WI38 (cell line): ENCODE results near the gene HPN.
A peak's percentile ranks its signal among the peaks of the same experiment; 100 is the strongest.
"Not testable (repeated sequence)": the region's sequence is repeated elsewhere in the genome, so short reads cannot be mapped to it uniquely, and the experiment has no call there.

ENCODE experiments used
- H3K4me3 ChIP-seq: 2 replicates; pipeline ENCODE4 v1.5.1; 2011; ENCODE audit warnings: low read depth, mild to moderate bottlenecking, control low read depth, low read length
- CTCF ChIP-seq: IDR thresholded peaks from 2 replicates; pipeline ENCODE4 v1.5.1; 2012; ENCODE audit warnings: low read depth, mild to moderate bottlenecking, control low read depth, low read length

The HPN gene

GRCh38 chr19:35041548-35042055 is at the start of gene HPN:
HPN (plus strand) TSS chr19:35041721; CDS start chr19:35042507, 786 bp downstream.
- TF ChIP-seq CTCF, result no peak
- H3K4me3 ChIP-seq, result no peak within 1 kb of the TSS

- H3K4me3 ChIP-seq, result not testable (repeated sequence)
Observed at GRCh38 chr19:34992582-34992981, 48.9 kb upstream of the HPN start.

GRCh38 chr19:34994286-34994642 is 47.3 kb upstream of the HPN start:
- TF ChIP-seq CTCF, result no peak
- H3K4me3 ChIP-seq, result no peak overlapping the region

GRCh38 chr19:34994643-34995541 is 46.6 kb upstream of the HPN start:
- H3K4me3 ChIP-seq, result no peak overlapping the region

GRCh38 chr19:34995551-34995950 is 46.0 kb upstream of the HPN start:
- TF ChIP-seq CTCF, result no peak
- H3K4me3 ChIP-seq, result no peak overlapping the region

More at GRCh38 chr19:34994643-34995541, 46.6 kb upstream of the HPN start:
- no peak for TF ChIP-seq CTCF

GRCh38 chr19:34997071-34997617 is 44.4 kb upstream of the HPN start:
- no peak overlapping the region for H3K4me3 ChIP-seq
- no peak for TF ChIP-seq CTCF

- not testable (repeated sequence) for H3K4me3 ChIP-seq
Observed at GRCh38 chr19:34998224-34998623, 43.3 kb upstream of the HPN start.

- peak overlapping the region; percentile 64 for H3K4me3 ChIP-seq
- TF ChIP-seq CTCF, result no peak
Observed at GRCh38 chr19:34998777-34999497, 42.6 kb upstream of the HPN start.
